ENCODE measurements around the gene ARHGEF10L.

- no peak for TF ChIP-seq CTCF (IDR thresholded peaks at IDR 0.05; ENCODE audit: borderline replicate concordance, extremely low read depth, low read length, poor library complexity, severe bottlenecking)
- TF ChIP-seq EZH2 (IDR thresholded peaks at IDR 0.05; ENCODE audit: borderline replicate concordance, low read depth, low read length, severe bottlenecking): no peak
These were observed 30.0 kb downstream of the ARHGEF10L start for GRCh38 chr1:17569200-17570139.
